ENCODE data around the gene ADAMTS17.

- TF ChIP-seq CTCF (IDR thresholded peaks at IDR 0.05; ENCODE audit: low read depth, low read length, missing input control) (no peak), GABPA (IDR thresholded peaks at IDR 0.05 in 1 of 2, conservative IDR thresholded peaks at IDR 0.05 in 1 of 2) (no peak), FOXA2 (IDR thresholded peaks at IDR 0.05) (no peak), MAX (IDR thresholded peaks at IDR 0.05) (no peak), EGR1 (IDR thresholded peaks at IDR 0.05; ENCODE audit: low read depth in 2 of 2) (no peak)
Observed at GRCh38 chr15:99967841-99968371, 373.9 kb downstream of the ADAMTS17 start.
